Tongue (tissue), 2 donors: Measurements from ENCODE around the gene HOXC12. TPM values are rescaled to one million over a fixed set of nuclear protein-coding genes. Genes with fewer than 3 reads are reported as not detected.

Source experiments
- DNase-seq: peaks from one replicate; pipeline ENCODE4 v3.0.0-alpha.2; 2015
- total RNA-seq: library from RNA; depleted of rRNA; stranded (reverse); fragments of >200 nt; gene quantifications from one replicate; pipeline ENCODE4 v1.2.3, GENCODE V29; 2014

Gene HOXC12
- total RNA-seq, 1 donor from 2014 or later = not detected

GRCh38 chr12:53941187-53941586 is 13.5 kb upstream of the HOXC12 start:
- DNase-seq = no peak

- DNase-seq = no peak
Observed at GRCh38 chr12:53941750-53942149, 13.0 kb upstream of the HOXC12 start.

- no peak for DNase-seq
Observed at GRCh38 chr12:53942467-53942997, 12.2 kb upstream of the HOXC12 start.

- no peak for DNase-seq
Observed at GRCh38 chr12:53944209-53944608, 10.5 kb upstream of the HOXC12 start.

- no peak for DNase-seq
Observed at GRCh38 chr12:53944907-53945847, 9.5 kb upstream of the HOXC12 start.

- DNase-seq = no peak
Observed at GRCh38 chr12:53947743-53948142, 7.0 kb upstream of the HOXC12 start.

GRCh38 chr12:53948650-53949593 is 5.8 kb upstream of the HOXC12 start:
- no peak for DNase-seq

- DNase-seq = no peak
Observed at GRCh38 chr12:53949631-53950436, 4.9 kb upstream of the HOXC12 start.

GRCh38 chr12:53950437-53950773 is 4.3 kb upstream of the HOXC12 start:
- DNase-seq = no peak

GRCh38 chr12:53950789-53951576 is 3.7 kb upstream of the HOXC12 start:
- no peak for DNase-seq

GRCh38 chr12:53951577-53952334 is 2.9 kb upstream of the HOXC12 start:
- no peak for DNase-seq

- no peak for DNase-seq
Observed at GRCh38 chr12:53952335-53952694, 2.4 kb upstream of the HOXC12 start.

GRCh38 chr12:53952871-53953734 is 1.6 kb upstream of the HOXC12 start:
- DNase-seq = no peak

- DNase-seq = no peak
Observed at GRCh38 chr12:53953831-53954693, 641 bp upstream of the HOXC12 start.

GRCh38 chr12:53955036-53955775 is 503 bp downstream of the HOXC12 start:
- DNase-seq = no peak

GRCh38 chr12:53955776-53956250 is 1.1 kb downstream of the HOXC12 start:
- DNase-seq = no peak

- DNase-seq = no peak
Observed at GRCh38 chr12:53956251-53956887, 1.7 kb downstream of the HOXC12 start.
